WI38 (cell line): ENCODE data around the gene TEX51.

ENCODE experiments used
- H3K4me3 ChIP-seq: 2 replicates; pipeline ENCODE4 v1.5.1; 2011; ENCODE audit warnings: low read depth, mild to moderate bottlenecking, control low read depth, low read length
- CTCF ChIP-seq: IDR thresholded peaks from 2 replicates; pipeline ENCODE4 v1.5.1; 2012; ENCODE audit warnings: low read depth, mild to moderate bottlenecking, control low read depth, low read length

Gene TEX51

GRCh38 chr2:126855606-126856005, 43.1 kb upstream of the TEX51 start:
- TF ChIP-seq CTCF = no peak
- no peak overlapping the region for H3K4me3 ChIP-seq

DNA sequence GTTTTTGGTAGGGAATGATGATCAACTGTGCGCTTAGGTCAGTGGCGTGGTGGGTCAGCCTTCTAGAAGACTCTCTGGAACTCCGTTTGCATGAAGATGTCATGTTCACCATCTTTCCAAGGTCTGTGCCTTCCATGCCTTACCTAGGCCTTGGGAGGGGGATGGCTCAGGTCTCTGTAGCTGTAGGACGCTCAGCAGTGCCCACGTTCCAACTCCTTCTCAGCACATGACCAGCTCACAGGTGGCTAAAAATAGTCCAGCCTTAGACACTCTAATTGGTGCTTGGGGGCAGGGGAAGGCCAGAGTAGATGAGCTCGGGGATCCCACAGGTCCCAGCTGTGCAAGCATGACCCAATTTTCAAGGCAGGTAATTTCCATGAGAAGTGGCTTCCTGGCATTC, 42.3 kb upstream of the TEX51 start:
- TF ChIP-seq CTCF = no peak
- no peak overlapping the region for H3K4me3 ChIP-seq

GRCh38 chr2:126857502-126857901, 41.2 kb upstream of the TEX51 start:
- TF ChIP-seq CTCF = no peak
- no peak overlapping the region for H3K4me3 ChIP-seq

DNA sequence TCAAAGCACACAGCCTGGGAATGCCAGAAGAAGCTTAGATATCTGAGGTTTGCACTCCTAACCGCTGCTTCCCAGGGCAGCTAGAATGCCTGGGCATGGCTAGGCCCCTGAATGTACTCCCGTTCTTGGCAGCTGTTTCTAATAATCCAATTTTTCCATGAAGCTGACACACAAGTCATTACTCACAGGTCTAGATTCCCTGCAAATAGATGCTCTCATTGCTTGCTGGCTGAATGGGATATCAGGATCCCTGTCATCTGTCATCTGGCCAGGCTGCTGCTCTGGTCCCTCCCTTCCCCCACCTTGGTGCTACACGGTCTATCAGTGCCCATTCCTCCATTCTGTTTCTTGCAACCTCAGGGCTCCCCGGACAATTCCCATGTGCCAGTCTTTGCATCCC, 40.7 kb upstream of the TEX51 start:
- H3K4me3 ChIP-seq = no peak overlapping the region
- TF ChIP-seq CTCF = no peak

GRCh38 chr2:126858436-126858835, 40.3 kb upstream of the TEX51 start:
- no peak overlapping the region for H3K4me3 ChIP-seq
- TF ChIP-seq CTCF = no peak

DNA sequence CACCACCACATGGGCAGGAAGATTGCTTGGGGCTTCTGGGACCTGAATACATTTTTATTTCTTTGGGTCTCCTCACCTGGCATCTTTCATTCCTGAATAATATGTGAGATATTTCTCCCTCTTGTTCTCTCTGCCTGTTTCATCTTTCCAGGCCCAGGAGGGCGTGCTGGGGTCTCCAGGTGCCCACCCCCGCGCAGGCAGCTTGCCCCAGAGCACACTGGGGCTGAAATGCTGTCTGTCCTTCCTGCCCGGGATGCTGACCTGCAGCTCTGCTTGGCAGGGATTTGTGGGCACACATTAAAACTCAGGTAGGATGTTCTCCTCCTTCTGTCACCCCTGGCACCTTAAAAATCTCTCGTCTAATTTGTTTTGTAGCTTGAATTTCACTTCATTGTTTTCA, 39.7 kb upstream of the TEX51 start:
- no peak overlapping the region for H3K4me3 ChIP-seq
- no peak for TF ChIP-seq CTCF

- TF ChIP-seq CTCF = no peak
- no peak overlapping the region for H3K4me3 ChIP-seq
Measured at GRCh38 chr2:126859631-126860030, 39.1 kb upstream of the TEX51 start.
